Ureter (tissue), 1 donor: ENCODE data around the gene SLC6A2. TPM values are rescaled to one million over a fixed set of nuclear protein-coding genes. Genes with fewer than 3 reads are reported as not detected.
"Not testable (repeated sequence)": the region's sequence is repeated elsewhere in the genome, so short reads cannot be mapped to it uniquely, and the experiment has no call there.

Experiments
- DNase-seq: peaks from one replicate; pipeline ENCODE4 v3.0.0-alpha.2; 2020; ENCODE audit warnings: low spot score
- total RNA-seq: library from RNA; stranded (reverse); gene quantifications from one replicate; pipeline ENCODE4 v1.2.4, GENCODE V29; 2023
- donor health status: DM: yes; HTN: yes; CAD: no.

The SLC6A2 gene
- total RNA-seq, result 4.6 TPM

- no peak for DNase-seq
These were observed at the start of gene SLC6A2 for GRCh38 chr16:55655897-55656681. SLC6A2 (plus strand) TSS chr16:55655988; CDS start chr16:55656695, 707 bp downstream.

- no peak for DNase-seq
These were observed 42.0 kb upstream of the SLC6A2 start for GRCh38 chr16:55613613-55614335.

- no peak for DNase-seq
These were observed 40.7 kb upstream of the SLC6A2 start for GRCh38 chr16:55615071-55615470.

- DNase-seq, result not testable (repeated sequence)
These were observed 40.1 kb upstream of the SLC6A2 start for GRCh38 chr16:55615670-55616069.

- no peak for DNase-seq
These were observed 34.0 kb upstream of the SLC6A2 start for GRCh38 chr16:55621771-55622170.

- DNase-seq, result no peak
These were observed 33.5 kb upstream of the SLC6A2 start for GRCh38 chr16:55622272-55622671.

- DNase-seq, result no peak
These were observed 32.7 kb upstream of the SLC6A2 start for GRCh38 chr16:55622930-55623561.

- DNase-seq, result no peak
These were observed 32.1 kb upstream of the SLC6A2 start for GRCh38 chr16:55623640-55624039.

- DNase-seq, result no peak
These were observed 31.1 kb upstream of the SLC6A2 start for GRCh38 chr16:55624696-55625095.

GRCh38 chr16:55625843-55626242 is 29.9 kb upstream of the SLC6A2 start:
- no peak for DNase-seq

GRCh38 chr16:55628306-55628968 is 27.4 kb upstream of the SLC6A2 start:
- no peak for DNase-seq

GRCh38 chr16:55630774-55631173 is 25.0 kb upstream of the SLC6A2 start:
- no peak for DNase-seq

GRCh38 chr16:55632259-55632658 is 23.5 kb upstream of the SLC6A2 start:
- no peak for DNase-seq

- no peak for DNase-seq
These were observed 21.6 kb upstream of the SLC6A2 start for GRCh38 chr16:55634193-55634592.

- DNase-seq, result no peak
These were observed 17.5 kb upstream of the SLC6A2 start for GRCh38 chr16:55638256-55638655.

GRCh38 chr16:55640701-55641327 is 15.0 kb upstream of the SLC6A2 start:
- DNase-seq, result no peak

GRCh38 chr16:55641430-55642056 is 14.2 kb upstream of the SLC6A2 start:
- no peak for DNase-seq

GRCh38 chr16:55642611-55643010 is 13.2 kb upstream of the SLC6A2 start:
- DNase-seq, result no peak

- no peak for DNase-seq
These were observed 12.4 kb upstream of the SLC6A2 start for GRCh38 chr16:55643161-55643970.

GRCh38 chr16:55645986-55646385 is 9.8 kb upstream of the SLC6A2 start:
- no peak for DNase-seq
